ENCODE measurements around the gene ITGAD. TPM values are rescaled to one million over a fixed set of nuclear protein-coding genes. Genes with fewer than 3 reads are reported as not detected.

The ITGAD gene
- total RNA-seq, 2 donors from 2014 or later, result 0.14 TPM; not detected in 1

GRCh38 chr16:31467151-31467773 lies 74.1 kb downstream of the ITGAD start:
- no peak for TF ChIP-seq CTCF (IDR thresholded peaks at IDR 0.05)
- ATAC-seq (ENCODE audit: insufficient number of reproducible peaks, low FRiP score, low read depth) (no peak), DNase-seq (ENCODE audit: low spot score) (no peak)
- Histone ChIP-seq H3K27me3 (replicated peaks; ENCODE audit: insufficient read depth) (no peaks in the 10 kb centered on the region), H3K27ac (no peak overlapping the region), H3K36me3 (peaks cover 11% of the 10 kb centered on the region), H3K4me3 (no peak overlapping the region), H3K9me3 (no peaks in the 10 kb centered on the region), H3K4me1 (ENCODE audit: control insufficient read depth in 1 of 2, low read depth in 2 of 2) (peaks cover 10 to 14% of the 10 kb centered on the region in 2 donors)

- Histone ChIP-seq H3K27ac (no peak overlapping the region), H3K27me3 (replicated peaks; ENCODE audit: insufficient read depth) (no peaks in the 10 kb centered on the region), H3K4me1 (ENCODE audit: control insufficient read depth in 1 of 2, low read depth in 2 of 2) (peaks cover 10 to 14% of the 10 kb centered on the region in 2 donors), H3K36me3 (peaks cover 5% of the 10 kb centered on the region), H3K4me3 (no peak overlapping the region), H3K9me3 (no peaks in the 10 kb centered on the region)
- DNase-seq (ENCODE audit: low spot score) (no peak), ATAC-seq (ENCODE audit: insufficient number of reproducible peaks, low FRiP score, low read depth) (no peak)
- no peak for TF ChIP-seq CTCF (IDR thresholded peaks at IDR 0.05)
Measured at GRCh38 chr16:31467858-31468257, 74.7 kb downstream of the ITGAD start.

GRCh38 chr16:31470615-31471014 lies 77.5 kb downstream of the ITGAD start:
- DNase-seq (ENCODE audit: low spot score) (no peak), ATAC-seq (ENCODE audit: insufficient number of reproducible peaks, low FRiP score, low read depth) (no peak)
- Histone ChIP-seq H3K9me3 (no peaks in the 10 kb centered on the region), H3K4me1 (ENCODE audit: control insufficient read depth in 1 of 2, low read depth in 2 of 2) (peaks cover 13 to 30% of the 10 kb centered on the region in 2 donors), H3K36me3 (peaks cover 29% of the 10 kb centered on the region), H3K4me3 (peak overlapping the region; percentile 100), H3K27me3 (replicated peaks; ENCODE audit: insufficient read depth) (no peaks in the 10 kb centered on the region), H3K27ac (peak overlapping the region; percentile 100)
- TF ChIP-seq CTCF (IDR thresholded peaks at IDR 0.05), result no peak

- peaks cover 33% of the 10 kb centered on the region for H3K36me3 ChIP-seq
- peak overlapping the region; percentile 100 for H3K4me3 ChIP-seq
- ATAC-seq (ENCODE audit: insufficient number of reproducible peaks, low FRiP score, low read depth) (peak; percentile 20), DNase-seq (ENCODE audit: low spot score) (no peak)
- no peaks in the 10 kb centered on the region for H3K27me3 ChIP-seq (replicated peaks; ENCODE audit: insufficient read depth)
- peaks cover 13 to 30% of the 10 kb centered on the region in 2 donors for H3K4me1 ChIP-seq (ENCODE audit: control insufficient read depth in 1 of 2, low read depth in 2 of 2)
- peak overlapping the region; percentile 100 for H3K27ac ChIP-seq
- H3K9me3 ChIP-seq, result no peaks in the 10 kb centered on the region
- no peak for TF ChIP-seq CTCF (IDR thresholded peaks at IDR 0.05)
Measured at GRCh38 chr16:31471241-31471874, 78.2 kb downstream of the ITGAD start.

- DNase-seq (ENCODE audit: low spot score), result no peak
- TF ChIP-seq CTCF (IDR thresholded peaks at IDR 0.05), result no peak
- ATAC-seq (ENCODE audit: insufficient number of reproducible peaks, low FRiP score, low read depth), result peak; percentile 24
- Histone ChIP-seq H3K4me3 (peak within 1 kb of the TSS; percentile 100), H3K9me3 (no peaks in the 10 kb centered on the region), H3K27ac (peak within 1 kb of the TSS; percentile 100), H3K27me3 (replicated peaks; ENCODE audit: insufficient read depth) (no peaks in the 10 kb centered on the region), H3K4me1 (ENCODE audit: control insufficient read depth in 1 of 2, low read depth in 2 of 2) (peaks cover 13 to 30% of the 10 kb centered on the region in 2 donors), H3K36me3 (peaks cover 38% of the 10 kb centered on the region)
Measured at GRCh38 chr16:31471875-31472708, 79.0 kb downstream of the ITGAD start, which contains the start of gene TGFB1I1. TSS of gene TGFB1I1 (plus strand) at chr16:31472152. CDS start at chr16:31472189, 37 bp downstream.

Measured in thoracic aorta (tissue), 2 donors.